Measurements from ENCODE around the gene KCNT1.

KCNT1 gene

DNA sequence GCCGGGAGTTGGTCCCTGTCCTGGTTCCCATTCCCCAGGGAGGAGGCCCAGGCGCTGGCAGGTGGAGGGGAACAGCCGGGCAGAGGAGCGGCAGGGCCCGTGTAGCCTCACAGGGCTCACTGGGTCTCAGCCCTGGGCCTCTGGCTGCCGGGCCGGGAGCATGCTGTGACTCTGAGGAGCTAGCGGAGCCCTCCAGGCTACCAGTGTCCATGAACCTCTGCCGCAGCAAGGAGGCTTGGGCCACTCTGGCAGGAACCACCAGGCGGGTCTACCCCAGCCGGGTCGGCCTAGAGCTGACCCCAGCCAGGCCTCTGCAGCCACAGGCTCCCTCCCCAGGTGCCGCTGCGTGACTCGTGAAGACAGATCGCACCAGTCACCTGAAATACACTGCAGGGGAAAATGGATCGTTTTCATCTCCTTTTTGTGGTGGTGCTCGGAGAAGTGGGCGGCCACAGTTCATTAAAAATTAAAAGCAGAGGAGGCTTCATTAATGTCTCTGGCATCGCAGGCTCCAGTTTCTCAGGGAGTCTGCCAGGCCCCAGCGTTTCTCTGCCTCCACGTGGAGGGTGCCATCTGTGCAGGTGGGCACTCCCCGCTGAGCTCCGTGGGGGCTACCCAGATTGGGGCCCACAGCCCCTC is 43.8 kb downstream of the KCNT1 start:
- no peak for DNase-seq (ENCODE audit: low read depth in 2 of 2)

DNA sequence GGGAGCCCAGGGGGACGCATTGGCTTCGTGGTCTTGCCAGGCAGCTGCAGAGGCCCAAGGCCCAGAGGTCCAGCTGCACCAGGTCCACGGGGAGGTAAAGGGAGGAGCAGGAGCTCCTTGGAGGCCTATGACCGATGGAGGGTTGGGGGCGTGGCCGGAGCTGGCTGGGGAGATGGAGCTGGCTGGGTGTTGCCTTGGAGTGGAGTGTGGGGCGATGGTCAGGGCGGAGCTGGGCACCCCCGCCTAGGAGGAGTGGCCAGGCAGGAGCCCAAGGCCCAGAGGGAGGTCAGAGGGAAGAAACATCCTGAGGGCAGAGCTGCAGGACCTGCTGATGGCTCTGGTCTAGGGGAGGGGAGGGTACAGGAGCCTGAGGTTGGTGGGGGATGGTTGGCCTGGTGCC is 44.6 kb downstream of the KCNT1 start:
- no peak for DNase-seq (ENCODE audit: low read depth in 2 of 2)

DNA sequence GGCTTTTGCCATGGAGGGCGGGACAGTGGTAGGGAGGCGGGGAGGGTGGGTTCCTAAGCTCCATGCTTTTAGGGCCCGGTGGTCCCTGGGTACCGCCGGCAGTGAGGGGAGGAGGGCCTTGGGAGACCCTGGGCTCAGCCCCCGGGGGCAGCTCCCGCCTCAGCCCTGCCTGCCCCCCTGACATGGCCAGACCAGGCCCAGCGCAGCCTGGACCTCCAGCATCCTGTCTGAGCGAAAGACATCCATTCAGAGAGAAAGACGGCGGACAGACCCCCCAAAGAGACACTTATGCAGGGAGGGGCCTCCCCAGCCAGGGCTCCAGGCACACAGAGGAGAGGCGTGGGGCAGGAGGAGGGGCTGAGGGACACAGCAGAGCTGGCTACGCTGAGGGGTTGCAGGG is 45.3 kb downstream of the KCNT1 start:
- DNase-seq (ENCODE audit: low read depth in 2 of 2): no peak

DNA sequence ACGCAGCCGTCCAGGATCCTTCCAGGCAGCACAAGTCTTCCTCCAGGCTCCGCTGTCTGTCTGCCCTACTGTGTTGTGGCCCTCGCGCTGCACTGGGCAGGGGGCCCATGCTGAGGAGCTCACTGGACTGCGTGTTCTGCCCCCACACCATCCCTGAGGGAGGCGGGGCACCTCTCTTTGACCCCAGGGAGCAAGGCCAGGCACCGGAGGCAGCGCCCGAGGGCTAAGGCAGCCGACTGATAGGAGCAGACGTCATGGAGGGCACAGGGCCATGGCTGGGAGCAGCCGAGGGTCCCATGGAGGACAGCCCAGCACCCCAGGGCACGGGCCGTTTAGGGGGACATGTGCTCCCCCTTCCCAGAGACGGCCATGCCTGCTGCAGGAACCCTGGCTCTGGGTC is 46.7 kb downstream of the KCNT1 start:
- DNase-seq (ENCODE audit: low read depth in 2 of 2): no peak

DNA sequence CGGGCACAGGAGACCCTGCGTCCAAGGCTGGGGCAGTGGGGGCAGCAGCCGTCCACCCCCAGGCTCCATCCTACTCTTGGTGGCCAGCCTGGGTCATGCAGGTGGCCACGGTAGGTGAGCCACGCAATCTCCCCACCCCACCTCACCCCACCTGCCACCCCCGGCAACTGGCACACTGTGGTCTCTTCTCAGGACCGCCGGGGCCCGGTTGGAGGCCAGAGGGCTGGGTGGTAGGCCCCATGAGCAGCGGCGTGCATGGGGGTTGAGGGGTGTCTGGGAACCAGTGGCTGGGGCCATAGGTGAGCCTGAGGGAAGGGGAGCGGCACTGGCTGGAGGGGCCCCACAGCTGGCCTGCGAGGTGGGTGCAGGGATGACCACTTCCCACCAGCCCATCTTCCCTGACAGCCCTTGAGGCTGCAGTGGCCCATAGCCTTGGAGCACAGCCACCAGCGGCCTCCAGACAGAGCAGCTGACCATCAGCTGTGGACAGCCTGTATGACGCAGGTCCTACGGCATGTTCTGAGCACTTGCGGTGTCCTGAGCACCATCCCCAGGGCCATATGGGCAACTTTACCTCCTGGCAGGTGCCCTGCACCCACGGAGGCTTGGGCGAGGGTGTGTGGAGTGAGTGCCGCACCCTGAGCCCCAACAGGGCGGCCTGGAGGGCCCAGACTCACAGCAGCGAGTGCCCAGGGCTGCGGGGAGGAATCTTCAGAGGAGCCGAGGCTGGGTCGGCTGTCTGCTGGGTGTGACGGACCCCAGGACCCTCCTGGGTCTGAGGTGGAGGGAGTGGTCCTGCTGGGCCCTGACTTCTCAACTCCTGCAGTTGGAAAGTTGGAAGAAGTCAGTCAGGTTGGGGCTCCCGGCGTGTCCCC is 47.4 kb downstream of the KCNT1 start:
- no peak for DNase-seq (ENCODE audit: low read depth in 2 of 2)

DNA sequence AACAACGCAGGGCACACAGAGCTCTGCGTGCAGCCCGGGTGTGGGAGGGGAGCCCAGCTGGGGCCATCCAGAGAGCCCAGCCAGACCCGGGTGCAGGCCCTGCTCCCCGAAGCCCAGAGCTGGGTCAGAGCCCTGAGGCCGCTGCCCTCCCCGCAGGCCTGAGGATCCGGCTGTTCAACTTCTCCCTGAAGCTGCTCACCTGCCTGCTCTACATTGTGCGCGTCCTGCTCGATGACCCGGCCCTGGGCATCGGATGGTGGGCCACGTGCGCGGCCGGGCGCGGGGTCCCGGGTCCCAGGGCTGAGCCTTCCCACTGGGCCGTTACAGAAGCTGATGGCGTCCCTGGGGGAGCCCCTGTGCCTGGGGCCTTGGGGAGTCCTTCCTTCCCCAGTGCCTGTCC is 48.8 kb downstream of the KCNT1 start:
- no peak for DNase-seq (ENCODE audit: low read depth in 2 of 2)

DNA sequence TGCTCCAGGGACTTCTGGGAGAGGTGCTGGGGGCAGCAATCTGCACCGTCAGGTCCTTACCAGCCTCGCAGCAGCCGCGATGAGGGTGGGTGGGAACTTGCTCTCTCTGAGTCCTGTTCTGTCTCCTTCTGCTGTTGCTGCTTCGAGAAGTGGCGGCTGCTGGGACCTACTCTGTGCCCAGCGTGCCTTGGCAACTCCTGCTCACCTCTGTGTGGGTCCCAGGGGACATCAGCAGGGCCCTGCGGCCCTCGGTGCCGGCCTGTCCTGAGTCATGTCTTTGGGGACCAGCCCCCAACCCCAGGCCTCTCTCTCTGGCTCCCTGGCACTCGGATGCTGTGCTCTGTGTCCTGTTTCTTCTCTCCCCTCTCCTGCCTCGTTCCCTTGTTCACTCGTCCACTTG is 49.5 kb downstream of the KCNT1 start:
- no peak for DNase-seq (ENCODE audit: low read depth in 2 of 2)

DNA sequence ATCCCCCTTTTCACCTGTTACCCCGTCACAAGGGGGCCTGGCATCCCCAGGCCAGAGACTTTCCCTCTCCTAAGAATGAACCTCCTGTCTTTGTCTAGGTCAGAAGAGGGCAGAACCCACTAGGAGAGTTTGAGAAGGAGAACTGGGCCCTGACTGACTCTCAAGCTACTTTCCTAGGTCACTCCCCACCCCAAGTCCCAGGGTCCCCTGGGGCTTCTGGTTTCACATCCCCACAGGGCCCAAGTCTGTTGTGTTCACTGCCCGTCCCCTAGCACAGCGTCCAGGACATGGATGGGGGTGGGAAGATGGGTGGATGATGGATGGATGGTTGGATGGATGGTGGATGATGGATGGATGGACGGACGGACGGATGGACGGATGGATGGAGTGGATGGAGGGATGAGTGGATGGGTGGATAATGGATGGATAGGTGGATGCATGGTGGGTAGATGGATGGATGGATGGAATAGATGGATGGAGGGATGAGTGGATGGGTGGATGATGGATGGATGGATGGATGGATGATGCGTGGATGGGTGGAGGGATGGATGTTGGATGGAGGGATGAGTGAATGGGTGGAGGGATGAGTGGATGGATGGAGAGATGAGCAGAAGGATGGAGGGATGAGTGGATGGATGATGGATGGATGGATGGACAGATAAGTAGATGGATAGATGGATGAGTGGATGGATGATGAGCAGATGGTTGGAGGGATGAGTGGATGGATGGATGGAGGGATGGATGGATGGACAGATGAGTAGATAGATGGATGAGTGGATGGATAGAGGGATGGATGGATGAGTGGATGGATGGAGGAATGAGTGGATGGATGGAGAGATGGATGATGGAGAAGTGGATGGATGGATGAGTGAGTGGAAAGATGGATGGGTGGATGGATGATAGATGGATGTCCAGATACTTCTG is 50.6 kb downstream of the KCNT1 start:
- no peak for DNase-seq (ENCODE audit: low read depth in 2 of 2)

DNA sequence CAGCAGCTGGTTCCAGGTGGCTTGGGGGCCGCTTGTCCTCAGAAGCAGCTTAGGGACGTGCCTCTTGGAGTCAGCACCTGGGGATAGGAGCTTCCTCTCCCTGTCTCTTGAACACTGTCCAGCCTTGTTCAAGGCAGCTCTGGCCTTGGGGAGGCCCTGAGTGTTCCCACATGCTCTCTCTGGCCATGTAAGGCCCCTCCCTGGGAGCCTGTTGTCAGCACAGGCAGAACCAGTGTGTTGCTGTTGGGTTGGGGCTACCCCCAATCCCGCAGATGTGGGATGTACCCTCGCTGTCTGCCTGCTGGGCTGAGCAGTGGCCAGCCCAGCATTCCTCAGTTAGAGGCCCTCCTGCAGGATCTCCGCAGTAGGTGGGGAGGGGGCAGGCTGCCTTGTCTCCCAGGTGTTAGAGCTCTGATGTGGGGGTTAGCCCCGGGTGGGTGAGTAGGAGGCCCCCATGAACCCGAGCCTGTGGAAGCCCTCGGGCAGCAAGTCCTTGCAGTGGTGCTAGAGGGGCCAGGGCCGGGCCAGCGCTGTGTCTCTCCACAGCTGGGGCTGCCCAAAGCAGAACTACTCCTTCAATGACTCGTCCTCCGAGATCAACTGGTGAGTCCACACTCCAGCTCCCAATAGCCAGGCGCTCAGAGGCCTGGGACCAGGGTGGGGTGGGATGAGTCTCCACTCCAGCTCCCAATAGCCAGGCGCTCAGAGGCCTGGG is 51.6 kb downstream of the KCNT1 start:
- DNase-seq (ENCODE audit: low read depth in 2 of 2): no peak

DNA sequence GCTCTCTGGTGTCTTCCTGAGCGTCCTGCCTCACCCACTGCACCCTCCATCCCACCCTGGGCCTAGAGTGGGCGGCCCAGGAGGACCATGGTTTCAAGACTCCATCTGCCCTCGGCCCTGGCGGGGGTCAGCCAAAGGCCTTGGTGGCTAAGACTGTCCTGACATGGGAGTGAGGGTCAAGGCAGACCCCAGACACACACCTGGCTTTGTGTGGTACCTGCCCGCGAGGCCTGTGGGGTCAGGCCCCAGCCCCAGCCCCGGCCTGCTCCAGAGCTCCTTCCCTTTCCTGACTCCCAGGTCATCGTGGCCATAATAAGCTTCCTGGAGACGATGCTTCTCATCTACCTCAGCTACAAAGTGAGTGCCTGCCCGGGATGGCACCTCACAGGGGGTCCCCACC is 54.6 kb downstream of the KCNT1 start:
- no peak for DNase-seq (ENCODE audit: low read depth in 2 of 2)

DNA sequence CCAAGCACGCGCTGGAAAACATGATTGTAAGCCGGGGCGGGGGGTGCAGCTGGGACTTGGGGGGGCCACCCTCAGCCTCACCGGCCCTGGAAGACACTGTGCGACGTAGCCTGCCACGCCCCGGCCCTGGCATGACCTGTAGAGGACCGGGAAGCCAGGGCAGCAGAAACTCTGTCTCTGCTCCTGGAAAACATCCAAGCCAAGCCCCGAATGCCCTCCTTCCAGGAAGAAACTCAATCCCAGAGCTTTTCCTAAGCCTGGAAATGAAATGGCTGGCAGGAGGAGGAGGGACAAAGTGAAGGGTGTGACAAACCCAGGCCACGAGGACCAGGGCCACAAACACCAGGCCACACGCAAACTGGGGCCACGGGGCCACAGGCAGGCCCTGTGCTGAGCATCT is 55.4 kb downstream of the KCNT1 start:
- no peak for DNase-seq (ENCODE audit: low read depth in 2 of 2)

DNA sequence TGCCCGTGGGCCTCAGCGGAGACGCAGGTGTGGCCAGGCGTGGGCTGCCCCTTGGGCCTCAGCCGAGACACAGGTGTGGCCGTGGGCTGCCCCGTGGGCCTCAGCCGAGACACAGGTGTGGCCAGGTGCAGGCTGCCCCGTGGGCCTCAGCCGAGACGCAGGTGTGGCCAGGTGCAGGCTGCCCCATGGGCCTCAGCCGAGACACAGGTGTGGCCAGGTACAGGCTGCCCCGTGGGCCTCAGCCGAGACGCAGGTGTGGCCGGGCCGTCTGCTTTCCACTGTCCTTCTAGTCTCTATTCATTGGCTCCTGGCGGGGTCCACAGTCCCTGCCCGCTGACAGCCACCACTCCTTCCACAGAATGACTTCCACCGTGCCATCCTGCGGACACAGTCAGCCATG is 56.1 kb downstream of the KCNT1 start:
- DNase-seq (ENCODE audit: low read depth in 2 of 2): no peak

DNA sequence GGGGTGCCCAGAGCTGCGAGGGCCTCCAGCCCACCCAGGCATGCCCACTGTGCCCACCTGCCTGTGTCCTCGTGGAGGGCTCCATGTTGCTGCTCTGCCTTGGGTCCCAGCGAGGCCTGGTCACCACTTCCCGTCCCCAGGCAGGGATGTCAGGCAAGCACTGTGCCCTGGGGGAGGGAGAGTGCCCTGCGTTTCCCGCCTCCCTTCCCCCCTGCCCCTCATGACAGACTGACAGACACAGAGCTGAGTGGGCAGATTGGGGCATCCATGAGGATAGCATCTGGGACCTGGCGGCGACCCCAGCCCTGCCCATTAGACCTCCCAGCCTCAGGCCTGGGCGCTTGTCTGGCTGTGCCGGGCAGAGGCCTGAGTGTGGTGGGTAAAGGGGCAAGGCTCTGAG is 56.9 kb downstream of the KCNT1 start:
- DNase-seq (ENCODE audit: low read depth in 2 of 2): no peak

DNA sequence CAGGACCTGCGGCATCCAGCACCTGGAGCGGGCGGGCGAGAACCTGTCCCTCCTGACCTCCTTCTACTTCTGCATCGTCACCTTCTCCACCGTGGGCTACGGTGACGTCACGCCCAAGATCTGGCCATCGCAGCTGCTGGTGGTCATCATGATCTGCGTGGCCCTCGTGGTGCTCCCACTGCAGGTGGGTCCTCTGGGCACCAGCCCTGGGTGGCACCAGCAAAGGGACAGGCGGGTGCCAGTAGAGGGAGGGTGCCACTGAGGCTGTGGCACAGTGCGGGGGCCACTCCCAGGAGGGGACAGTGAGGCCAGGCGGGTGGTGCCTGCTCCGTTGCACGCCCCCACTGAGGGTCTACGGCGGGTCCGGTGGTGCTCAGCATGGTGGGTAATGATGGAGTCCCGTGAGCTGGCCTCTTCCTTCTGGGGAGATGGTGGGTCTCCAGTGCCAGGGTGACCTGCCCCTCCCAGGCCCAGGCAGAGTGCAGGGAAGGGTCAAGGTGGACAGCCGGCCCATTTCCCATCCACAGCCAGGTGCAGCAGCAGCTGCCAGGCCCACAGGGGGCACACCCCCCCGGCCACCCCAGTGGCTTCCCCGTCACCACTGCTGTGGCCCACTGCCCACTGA is 57.8 kb downstream of the KCNT1 start:
- DNase-seq (ENCODE audit: low read depth in 2 of 2): no peak

DNA sequence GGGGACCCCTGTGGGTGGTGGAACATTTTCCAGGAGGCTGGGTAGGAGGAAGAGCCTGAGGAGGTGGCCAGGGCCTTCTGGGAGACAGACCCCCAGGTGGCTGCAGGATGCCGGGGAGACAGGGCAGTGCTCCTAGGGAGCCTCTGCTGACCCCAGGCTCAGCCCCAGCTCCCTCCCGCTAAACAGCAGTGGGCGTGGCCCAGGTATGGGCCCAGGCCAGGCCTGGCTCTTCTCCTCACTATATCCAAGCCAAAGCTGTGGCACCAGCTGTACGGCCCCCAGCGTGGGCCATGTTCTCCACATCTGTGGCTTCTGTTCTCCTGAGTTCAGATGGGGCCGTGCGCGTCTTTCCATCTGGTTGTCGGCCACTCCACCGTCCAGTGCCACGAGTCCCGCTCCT is 58.5 kb downstream of the KCNT1 start:
- DNase-seq (ENCODE audit: low read depth in 2 of 2): no peak

DNA sequence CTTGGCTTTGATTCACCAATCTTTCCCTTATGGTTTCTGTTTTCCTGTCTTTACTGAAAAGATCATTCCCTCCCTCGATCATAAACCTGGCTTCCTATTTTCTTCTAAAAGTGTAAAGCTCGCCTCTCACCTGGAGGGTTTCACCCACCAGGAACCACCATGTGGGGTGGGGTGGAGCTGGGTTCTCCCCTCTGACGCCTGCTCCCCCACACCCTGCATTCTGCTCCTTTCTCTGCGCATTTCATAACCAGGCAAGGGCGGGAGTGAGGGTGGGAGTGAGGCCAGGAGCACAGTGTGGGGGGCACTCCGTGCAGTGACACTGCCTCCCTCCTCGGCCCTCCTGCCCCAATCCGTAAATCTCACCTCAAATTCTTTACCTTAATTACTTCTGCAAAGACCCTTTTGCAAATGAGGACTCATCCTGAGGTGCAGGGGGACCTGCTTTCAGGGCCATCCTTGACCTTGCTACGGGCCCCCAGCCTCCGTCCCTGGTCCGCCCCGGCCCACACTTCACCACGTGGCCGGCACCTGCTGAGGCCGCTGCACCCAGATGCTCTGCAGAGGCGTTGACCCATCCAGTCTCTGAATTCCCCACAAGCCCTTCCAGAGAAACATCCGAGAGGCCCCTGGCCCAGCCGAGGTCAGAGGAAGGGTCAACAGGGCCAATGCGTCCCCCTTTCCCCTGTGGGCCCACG is 59.3 kb downstream of the KCNT1 start:
- no peak for DNase-seq (ENCODE audit: low read depth in 2 of 2)

DNA sequence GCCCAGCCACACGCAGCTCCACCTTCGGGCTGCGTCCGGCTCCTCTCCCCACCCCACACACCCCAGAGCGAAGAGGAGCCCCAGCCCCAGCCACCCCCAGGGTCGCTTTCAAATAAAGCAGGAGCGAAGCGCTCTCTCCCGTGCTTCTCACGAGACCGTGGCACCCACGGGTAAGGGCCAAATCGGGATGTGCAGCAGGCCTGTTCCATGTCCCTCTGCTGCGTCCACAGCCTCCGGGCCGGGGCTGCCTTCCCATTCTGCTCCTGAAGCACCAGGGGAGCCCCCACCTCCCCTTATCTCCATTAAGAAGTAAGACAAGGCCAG is 59.8 kb downstream of the KCNT1 start:
- no peak for DNase-seq (ENCODE audit: low read depth in 2 of 2)

DNA sequence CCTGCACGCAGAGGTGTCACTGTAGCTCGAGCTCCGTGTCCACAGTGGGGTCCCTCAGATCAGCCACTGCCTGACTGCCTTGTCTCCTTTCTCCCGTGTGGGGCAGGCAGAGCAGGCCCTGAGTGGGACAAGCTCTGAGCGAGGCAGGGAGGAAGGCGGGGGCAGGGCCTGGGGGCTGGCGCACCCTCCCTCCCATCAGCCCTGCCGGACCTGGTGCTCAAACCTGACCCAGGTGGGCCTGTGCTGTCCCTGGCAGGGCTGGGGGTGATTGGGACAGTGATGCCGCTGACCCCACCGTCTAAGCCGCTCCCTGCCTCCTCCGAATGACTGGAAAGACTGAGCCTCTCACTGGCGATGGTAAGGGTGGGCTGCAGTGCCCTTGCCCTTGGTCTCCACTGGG is 60.9 kb downstream of the KCNT1 start:
- no peak for DNase-seq (ENCODE audit: low read depth in 2 of 2)

DNA sequence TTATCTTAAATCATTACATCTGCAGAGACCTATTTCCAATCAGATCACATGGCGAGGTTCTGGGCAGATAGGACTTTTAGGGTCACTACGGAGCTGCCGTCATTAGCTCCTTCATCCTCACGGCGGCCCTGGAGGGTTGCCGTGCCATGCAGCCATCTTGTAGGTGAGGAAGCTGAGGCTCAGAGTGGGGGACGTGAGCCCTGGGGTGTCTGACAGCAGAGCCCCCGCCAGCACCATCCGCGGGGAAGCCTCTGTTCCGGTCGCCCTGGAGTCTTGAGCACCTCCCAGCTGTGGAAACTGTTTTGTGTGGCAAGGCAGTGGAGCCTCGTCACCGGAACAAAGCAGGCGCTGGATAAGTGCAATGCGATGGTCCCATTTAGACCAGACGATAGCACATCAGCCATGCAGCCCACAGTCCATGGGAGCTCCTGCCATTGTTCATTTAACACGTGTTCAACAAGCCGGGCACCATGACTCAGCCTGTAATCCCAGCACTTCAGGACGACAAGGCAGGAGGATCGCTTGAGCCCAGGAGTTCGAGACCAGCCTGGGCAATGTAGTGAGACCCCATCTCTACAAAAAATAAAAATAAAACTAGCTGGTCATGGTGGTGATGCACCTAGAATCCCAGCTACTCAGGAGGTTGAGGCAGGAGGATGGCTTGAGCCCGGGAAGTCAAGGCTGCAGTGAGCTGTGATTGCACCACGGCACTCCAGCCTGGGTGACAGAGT is 61.9 kb downstream of the KCNT1 start:
- no peak for DNase-seq (ENCODE audit: low read depth in 2 of 2)

DNA sequence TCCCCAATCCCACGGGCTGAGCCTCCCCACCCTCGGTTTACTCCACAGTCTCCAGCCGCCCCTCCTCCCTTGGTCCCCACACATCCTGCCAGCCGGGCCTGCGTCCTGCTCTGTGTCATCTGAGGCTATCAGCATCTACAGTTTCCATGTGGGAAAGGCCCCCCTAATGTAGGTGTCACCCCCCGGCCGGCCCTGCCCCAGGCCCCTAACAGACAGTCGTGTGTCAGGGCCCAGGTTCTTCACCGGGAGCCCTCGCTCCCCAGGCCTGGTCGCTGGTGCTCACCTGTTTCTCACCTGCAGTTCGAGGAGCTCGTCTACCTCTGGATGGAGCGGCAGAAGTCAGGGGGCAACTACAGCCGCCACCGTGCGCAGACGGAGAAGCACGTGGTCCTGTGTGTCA is 62.7 kb downstream of the KCNT1 start:
- DNase-seq (ENCODE audit: low read depth in 2 of 2): no peak

Data from stimulated activated CD8-positive, alpha-beta memory T cell treated with anti-CD3 and anti-CD28 coated beads, Interleukin-15, amount 100 ng/mL, for 4 hours (primary cell).